HG02981 (cell line): Measurements from ENCODE around the gene WDFY3.
"Not testable (repeated sequence)": the region's sequence is repeated elsewhere in the genome, so short reads cannot be mapped to it uniquely, and the experiment has no call there.

Source experiments
- ATAC-seq: cut with Tn5 transposase; IDR thresholded peaks from one replicate; pipeline ENCODE4 v1.9.1; 2021; ENCODE audit warnings: mild to moderate bottlenecking, moderate library complexity; ENCODE audit not compliant: unreplicated experiment

WDFY3 gene

GRCh38 chr4:84681486-84682274, 284.8 kb downstream of the WDFY3 start:
- ATAC-seq = no peak

GRCh38 chr4:84680956-84681355, 285.5 kb downstream of the WDFY3 start:
- ATAC-seq = no peak

GRCh38 chr4:84678976-84679744, 287.3 kb downstream of the WDFY3 start:
- ATAC-seq = no peak

- no peak for ATAC-seq
Observed at GRCh38 chr4:84677995-84678394, 288.5 kb downstream of the WDFY3 start.

GRCh38 chr4:84677093-84677492, 289.4 kb downstream of the WDFY3 start:
- ATAC-seq = no peak

- no peak for ATAC-seq
Observed at GRCh38 chr4:84673475-84674240, 292.8 kb downstream of the WDFY3 start.

GRCh38 chr4:84672177-84672576, 294.3 kb downstream of the WDFY3 start:
- no peak for ATAC-seq

- no peak for ATAC-seq
Observed at GRCh38 chr4:84669201-84669600, 297.3 kb downstream of the WDFY3 start.

- ATAC-seq = no peak
Observed at GRCh38 chr4:84666439-84666838, 300.1 kb downstream of the WDFY3 start.

GRCh38 chr4:84664767-84665166, 301.7 kb downstream of the WDFY3 start:
- ATAC-seq = not testable (repeated sequence)

GRCh38 chr4:84661191-84661939, 305.1 kb downstream of the WDFY3 start:
- ATAC-seq = no peak

- ATAC-seq = no peak
Observed at GRCh38 chr4:84660606-84661005, 305.9 kb downstream of the WDFY3 start.

- no peak for ATAC-seq
Observed at GRCh38 chr4:84652478-84652877, 314.0 kb downstream of the WDFY3 start.

GRCh38 chr4:84651499-84651898, 315.0 kb downstream of the WDFY3 start:
- ATAC-seq = no peak

GRCh38 chr4:84648863-84649647, 317.4 kb downstream of the WDFY3 start:
- no peak for ATAC-seq

- ATAC-seq = no peak
Observed at GRCh38 chr4:84648178-84648577, 318.3 kb downstream of the WDFY3 start.

GRCh38 chr4:84647312-84647884, 319.1 kb downstream of the WDFY3 start:
- no peak for ATAC-seq

GRCh38 chr4:84644087-84644486, 322.4 kb downstream of the WDFY3 start:
- no peak for ATAC-seq

GRCh38 chr4:84639145-84639544, 327.3 kb downstream of the WDFY3 start:
- no peak for ATAC-seq

- no peak for ATAC-seq
Observed at GRCh38 chr4:84638092-84638491, 328.4 kb downstream of the WDFY3 start.
